MM.1S (cell line): Measurements from ENCODE around the gene PAH.

Source experiments
- CTCF ChIP-seq: fragments of 300-600 bp; sonication (generic); IDR thresholded peaks from 2 replicates; pipeline ENCODE4 v1.5.1; 2016; ENCODE audit warnings: antibody characterized with exemption, low read length, mixed read lengths
- EZH2 ChIP-seq: fragments of 300-600 bp; sonication (generic); optimal IDR thresholded peaks from 2 replicates; pipeline ENCODE3; 2017; ENCODE audit warnings: low read depth, mild to moderate bottlenecking, antibody characterized with exemption, low read length, mixed read lengths
- EZH2phosphoT487 ChIP-seq: fragments of 300-600 bp; sonication (generic); IDR thresholded peaks from 2 replicates; pipeline ENCODE4 v1.6.1; 2018; ENCODE audit warnings: antibody characterized with exemption, low read length

GRCh38 chr12:102911320-102911719, 5.7 kb downstream of the PAH start:
- TF ChIP-seq CTCF (no peak), EZH2phosphoT487 (no peak), EZH2 (no peak)
